GM18517 (cell line): ENCODE measurements around the gene TEX53.

ENCODE experiments used
- ATAC-seq: cut with Tn5 transposase; IDR thresholded peaks from one replicate; pipeline ENCODE4 v1.9.1; 2021; ENCODE audit warnings: mild to moderate bottlenecking, moderate library complexity; ENCODE audit not compliant: unreplicated experiment

The TEX53 gene

DNA sequence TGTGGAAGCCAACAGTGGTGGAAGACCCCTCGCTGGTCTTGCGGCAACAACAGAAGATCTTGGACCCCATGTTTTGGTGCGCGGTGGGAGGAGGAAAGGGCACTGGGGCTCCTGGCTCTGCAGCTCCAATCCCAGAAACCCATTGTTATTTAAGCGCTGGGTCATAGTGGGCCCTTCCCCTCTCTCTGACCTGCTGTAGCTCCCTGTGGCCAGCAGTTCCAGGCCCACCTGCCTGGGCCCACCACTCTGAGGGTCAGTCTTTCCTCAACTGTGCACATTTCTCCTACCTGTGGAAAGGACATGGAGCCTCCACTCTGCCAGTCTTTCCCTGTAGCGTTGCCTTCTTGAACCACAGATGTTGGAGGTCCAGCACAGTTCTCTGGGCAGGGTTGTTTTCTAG is at the start of gene TEX53:
Gene TEX53, minus strand, starts transcription at position 101 of the 400 bp plus-strand sequence. Its CDS starts 31 bp downstream, at position 70.
- no peak for ATAC-seq

DNA sequence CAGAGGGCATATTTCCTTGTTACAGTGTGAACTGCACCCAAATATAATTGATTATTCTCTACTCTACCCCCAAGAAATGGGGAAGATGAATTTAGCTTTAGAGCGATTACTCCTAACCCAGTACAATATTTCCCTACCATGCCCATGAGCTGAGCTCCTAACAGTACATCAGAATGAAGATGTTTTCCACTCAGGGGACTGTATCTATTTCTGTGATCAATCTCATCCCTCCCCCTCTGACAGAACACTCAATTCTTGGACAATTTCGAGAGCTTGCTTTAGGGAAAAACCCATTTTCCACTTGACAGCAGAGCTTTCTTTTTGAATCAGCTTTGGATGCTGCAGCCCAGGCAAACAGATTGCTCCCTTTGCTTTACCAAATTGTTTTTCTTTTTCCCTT is 49.1 kb upstream of the TEX53 start:
- ATAC-seq, result no peak

DNA sequence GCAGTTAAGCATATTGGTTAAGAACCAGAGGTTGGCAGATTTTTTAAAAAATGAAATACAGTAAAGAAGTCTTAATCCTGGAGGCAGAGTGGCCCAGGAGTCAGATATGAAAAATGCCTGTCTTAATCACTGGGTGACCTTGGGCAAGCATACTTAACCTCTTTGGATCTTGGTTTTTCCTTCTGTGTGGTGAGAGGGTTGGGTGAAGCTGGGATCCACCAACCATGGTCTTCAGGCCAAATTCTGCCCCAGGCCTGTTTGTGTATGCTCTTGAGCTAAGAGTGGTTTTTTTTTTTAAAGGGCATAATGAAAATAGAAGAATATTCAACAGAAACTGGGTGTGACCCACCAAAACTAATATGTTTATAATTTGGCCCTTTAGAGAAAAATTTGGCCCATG is 44.4 kb upstream of the TEX53 start:
- no peak for ATAC-seq

DNA sequence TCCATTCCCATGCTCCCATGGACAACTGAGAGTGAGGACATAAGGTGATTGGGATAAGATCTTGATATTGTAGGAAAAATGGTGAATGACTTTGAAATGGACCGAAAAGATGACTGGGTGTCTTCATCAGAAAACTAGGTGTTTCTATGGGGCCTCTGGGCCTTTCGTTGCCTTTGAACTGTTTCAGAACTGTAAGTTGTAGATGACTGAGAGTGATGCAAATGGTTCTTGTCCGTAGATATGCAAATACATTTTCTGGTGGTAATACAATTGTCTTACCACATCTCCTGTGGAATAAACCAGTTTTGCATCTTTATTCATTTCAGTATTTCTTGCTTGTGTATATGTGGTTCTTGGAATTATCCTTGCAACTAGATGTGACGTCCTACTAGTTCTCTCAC is 40.3 kb upstream of the TEX53 start:
- no peak for ATAC-seq

DNA sequence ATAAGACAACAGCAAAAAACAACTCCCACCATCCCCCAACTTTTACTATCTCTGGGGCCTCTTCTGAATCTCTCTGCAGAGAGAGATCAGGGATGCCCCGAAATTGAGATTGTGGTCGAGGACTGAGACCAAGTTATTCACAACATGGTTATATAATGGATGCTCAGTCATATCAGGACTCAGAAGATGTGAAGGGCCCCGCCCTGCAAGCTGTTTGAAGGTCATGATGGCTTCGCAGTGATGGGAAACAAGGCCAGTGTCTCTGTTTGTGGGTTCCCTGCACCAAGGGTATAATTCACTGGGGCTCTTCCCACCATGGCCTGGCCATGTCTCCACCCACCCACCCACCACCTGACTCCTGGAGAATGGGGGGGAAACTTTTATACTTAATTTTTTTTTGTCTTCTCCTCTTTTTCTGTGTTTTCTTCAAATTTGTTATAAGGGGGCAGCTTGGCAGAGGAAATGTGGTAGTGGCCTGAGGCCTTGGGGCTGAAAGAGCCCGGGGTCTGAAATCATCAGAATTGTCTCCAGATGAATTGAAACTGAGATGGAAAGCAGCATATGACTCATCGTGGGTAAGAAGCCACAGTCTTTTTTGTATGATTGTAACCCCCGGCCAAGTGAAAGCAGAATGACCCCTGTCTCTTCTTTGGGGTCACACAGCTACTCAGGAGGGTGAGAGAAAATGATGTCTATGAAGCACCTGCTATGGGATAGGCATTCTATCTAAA is 39.4 kb upstream of the TEX53 start:
- ATAC-seq, result peak; percentile 77

DNA sequence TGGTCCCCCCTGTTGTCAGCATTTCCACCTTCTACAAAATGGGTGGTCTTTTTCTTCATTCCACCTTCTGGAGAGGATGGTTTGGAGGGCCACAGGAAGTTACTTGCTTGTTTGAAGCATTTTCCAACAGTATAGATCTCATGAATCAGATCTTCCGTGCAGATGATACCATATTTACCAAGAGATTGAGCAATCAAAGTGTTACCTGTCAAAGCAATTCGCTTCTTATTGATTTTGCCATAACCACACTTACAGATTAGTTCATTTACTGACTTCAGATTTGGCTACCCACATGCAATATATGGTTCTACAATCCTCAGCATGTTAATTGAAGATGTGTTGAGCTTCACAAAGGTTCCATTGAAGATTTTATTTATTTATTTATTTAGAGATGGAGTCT is 38.3 kb upstream of the TEX53 start:
- ATAC-seq, result no peak

DNA sequence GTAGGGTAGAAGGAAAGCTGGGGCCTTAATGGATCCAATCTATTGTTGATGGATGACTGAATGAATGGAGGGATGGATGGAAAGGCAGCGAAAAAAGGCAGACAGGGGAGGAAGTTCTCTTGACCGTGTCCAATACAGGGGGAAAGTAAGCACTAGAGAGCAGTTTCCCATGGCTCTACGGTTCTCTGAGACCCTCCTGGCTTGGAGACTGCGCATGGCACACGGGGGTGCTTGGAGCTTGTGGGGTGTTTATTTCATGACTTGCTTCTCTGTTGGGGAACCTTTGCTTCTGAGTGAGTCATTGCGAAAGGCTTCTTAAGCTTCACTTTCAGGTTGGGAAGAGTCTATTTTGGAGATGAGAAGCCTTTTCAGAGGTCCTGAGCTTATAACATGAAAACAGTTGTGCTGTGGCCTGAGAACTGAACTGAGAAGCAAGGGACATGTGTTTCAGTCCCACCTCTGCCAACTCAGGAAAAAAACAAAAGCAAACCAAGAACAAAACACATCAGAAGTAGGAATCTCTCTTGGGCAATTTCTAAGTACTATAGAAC is 37.2 kb upstream of the TEX53 start:
- ATAC-seq, result no peak

DNA sequence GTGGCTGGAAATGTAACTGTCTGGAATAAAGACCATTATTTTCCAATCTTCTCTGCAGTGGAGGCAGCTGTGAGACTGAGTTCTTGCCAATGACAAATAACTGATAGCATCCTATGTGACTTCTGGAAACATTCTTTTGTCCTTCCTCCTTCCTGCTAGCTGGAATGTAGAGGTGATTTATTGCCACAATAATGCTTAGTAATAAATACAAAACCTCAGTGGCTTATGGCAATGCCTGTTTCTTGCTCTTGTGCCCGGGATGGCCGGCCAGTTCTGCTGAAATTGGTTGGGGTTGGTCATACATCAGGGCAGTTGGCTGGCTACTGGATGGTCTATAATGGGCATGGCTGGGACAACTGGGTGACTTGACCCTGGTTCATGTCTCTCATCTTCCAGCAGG is 36.5 kb upstream of the TEX53 start:
- no peak for ATAC-seq

DNA sequence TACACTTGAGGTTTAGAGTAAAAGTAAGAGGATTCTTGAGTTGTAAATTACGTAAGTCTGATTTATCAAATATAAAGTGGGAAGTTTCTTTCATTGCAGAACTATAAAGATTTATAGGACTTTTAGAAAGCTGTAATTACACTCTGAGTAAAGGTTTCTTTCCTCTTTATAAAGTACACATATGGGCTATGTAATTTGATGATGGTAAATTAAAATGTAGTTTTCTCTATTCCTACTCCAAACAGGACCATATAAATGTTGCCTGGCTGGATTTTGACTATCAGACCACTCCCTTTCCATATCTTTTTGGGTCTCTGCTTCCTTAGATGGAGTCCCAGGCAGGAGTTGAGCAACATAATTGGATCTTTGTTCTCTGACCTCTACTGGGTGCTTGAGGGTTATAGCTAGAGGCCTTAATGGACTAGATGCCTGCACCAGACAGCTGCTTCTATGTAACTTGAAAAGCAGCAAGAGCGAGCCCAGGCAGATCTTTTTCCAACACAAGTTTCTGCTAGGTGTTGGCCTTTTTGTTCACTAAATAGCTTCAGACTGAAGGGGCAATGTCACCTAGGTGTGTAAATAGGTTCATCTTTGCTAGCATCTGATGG is 35.7 kb upstream of the TEX53 start:
- no peak for ATAC-seq

DNA sequence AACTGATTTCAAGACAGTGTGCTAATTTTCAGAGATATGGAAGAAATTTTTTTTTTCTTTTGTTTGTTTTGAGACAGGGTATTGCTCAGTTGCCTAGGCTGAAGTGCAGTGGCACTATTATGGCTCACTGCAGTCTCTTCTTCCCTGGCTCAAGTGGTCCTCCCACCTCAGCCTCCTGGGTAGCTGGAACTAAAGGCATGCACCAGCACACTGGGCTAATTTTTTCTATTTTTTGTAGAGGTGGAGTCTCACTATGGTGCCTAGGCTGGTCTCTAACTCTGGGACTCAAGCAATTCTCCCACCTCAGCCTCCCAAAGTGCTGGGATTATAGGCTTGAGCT is 34.3 kb upstream of the TEX53 start:
- no peak for ATAC-seq

DNA sequence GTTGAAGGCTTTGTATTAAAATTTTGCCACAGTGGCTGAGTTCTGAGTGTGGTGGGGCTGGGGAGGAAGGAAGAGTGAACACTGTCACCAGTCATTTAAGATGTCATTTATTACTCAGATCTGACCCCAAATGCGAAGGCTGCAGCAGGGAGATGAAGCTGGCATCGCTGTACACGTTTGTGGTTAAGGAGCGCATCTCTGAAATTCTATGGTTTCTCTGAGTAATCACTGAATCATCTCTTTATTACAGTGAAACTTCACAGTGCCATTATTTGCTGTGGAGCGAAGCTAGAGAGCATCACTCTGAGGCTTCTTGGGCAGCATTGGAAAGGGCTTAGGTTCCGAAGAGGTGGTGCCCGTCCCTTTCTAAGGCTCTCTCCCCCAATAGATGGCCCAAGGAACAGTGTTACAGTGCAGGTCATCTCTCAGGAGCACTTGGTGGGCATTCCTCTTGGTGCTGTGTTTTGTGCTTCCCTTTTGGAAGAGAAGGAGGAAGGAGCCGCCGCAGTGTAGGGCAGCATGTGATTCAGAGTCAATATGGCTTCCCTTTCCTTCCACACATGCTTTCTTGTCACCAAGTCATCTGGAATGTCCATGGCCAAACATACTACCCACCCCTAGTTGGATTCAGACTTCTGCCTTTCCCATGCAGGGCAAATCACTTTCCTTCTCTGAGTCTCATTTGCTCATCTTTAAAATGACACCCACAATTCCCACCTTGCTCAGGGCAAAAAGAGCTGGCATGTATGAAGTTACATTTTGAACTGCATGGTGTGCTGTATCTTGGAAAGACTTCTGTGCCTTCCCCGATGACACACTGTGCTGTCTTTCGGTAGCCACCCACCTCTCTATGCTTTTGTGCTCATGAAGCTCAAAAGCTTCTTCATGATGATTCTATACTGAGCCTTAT is 33.7 kb upstream of the TEX53 start:
- peak; percentile 66 for ATAC-seq

DNA sequence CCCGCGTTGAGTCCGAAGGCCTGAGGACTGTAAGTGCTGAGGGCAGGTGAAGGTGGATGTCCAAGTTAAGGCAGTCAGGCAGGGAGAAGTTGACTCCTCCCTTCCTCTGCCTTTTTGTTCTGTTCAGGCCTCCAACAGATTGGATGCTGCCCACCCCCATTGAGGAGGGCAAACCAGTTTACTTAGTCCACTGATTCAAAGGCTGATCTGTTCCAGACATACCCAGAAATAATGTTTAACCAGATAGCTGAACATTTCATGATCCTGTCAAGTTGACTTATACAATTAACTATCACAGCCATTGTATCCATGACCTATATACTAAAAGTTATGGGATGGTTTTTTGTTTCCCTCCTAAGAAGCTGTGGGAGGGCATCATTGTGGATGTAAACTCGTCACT is 32.7 kb upstream of the TEX53 start:
- ATAC-seq, result no peak

DNA sequence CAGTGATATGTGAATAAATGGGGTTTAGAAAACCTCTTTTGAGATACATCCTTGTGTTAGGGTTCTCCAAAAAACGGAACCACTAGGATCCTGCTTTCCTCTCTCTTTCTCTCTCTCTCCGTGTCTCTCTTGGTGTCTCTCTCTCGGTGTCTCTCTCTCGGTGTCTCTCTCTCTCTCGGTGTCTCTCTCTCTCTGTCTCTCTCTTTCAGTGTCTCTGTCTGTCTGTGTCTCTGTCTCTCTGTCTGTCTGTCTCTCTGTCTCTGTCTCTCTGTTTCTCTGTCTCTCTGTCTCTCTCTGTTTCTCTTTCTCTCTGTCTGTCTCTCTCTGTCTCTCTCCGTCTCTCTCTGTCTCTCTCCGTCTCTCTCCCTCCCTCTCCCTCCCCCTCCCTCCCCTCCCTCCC is 32.2 kb upstream of the TEX53 start:
- ATAC-seq, result no peak

DNA sequence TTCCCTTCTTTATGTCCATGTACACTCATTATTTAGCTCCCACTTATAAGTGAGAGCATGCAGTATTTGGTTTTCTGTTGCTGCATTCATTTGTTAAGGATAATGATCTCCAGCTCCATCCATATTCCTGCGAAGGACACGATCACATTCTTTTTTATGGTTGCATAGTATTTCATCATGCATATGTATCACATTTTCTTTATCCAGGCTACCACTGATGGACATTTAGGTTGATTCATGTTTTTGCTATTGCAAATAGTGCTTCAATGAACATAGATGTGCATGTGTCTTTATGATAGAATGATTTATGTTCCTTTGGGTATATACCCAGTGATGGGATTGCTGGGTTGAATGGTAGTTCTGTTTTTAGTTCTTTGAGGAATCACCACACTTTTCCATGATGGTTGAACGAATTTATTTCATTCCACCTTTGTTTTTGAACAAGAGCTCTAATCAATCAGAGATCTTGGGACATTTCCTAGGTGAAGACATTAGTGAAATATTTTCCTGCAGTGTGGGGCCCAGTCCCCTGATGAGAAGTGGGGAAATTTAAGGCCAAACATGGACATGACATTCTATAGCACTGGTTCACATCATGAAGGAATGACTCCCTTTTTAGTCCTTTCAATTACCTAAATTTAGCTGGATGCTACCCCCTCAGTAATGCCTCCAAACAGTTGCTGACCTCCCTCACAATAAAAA is 31.5 kb upstream of the TEX53 start:
- no peak for ATAC-seq

DNA sequence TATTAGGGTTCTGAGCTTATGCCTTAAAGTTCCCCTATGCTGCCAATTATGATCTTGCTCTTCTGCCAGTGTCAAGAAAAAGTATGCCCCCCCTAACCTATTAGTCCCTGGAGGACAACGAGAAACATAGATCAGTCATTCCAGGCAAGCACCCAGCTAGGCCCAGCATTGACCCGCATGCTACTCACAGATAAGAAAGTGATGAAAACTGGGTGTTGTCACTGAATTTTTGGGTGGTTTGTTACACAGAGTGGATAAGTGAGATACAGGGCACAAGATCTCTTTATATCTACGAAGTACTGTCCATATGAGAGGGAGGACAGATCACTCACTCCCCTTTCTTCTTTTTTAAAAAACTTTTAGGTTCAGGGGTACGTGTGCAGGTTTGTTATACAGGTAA is 30.8 kb upstream of the TEX53 start:
- ATAC-seq, result no peak

DNA sequence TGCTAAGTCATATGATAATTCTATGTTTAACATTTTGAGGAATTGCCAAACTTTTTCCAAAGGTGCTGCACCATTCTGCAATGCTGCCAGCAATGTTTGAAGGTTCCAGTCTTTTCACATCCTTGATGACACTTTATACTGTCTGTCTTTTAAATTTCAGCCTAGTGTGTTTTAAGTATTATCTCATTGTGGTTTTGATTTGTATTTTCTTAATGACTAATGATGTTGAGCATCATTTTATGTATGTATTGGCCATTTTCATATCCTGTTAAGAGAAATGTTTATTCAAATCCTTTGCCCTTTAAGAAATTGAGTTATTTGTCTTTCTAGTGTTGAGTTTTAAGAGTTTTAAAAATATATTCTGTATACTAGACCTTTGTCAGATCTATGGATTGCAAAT is 29.4 kb upstream of the TEX53 start:
- ATAC-seq, result no peak

DNA sequence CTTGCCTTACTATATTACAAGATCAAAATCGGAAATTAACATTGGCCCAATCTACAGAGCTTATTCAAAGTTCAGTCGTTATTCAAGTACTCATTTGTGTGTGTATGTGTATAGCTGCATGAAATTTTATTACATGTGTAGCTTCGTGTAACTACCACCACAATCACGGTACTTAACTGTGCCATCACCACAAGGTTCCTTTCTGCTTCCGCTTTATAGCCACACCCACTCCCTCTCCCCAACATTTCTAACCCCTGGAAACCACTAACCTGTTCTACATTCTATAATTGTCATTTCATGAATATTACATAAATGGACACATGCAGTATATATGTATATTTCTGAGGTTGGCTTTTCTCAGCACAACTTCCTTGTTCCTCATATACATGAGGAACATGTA is 28.3 kb upstream of the TEX53 start:
- ATAC-seq, result no peak

DNA sequence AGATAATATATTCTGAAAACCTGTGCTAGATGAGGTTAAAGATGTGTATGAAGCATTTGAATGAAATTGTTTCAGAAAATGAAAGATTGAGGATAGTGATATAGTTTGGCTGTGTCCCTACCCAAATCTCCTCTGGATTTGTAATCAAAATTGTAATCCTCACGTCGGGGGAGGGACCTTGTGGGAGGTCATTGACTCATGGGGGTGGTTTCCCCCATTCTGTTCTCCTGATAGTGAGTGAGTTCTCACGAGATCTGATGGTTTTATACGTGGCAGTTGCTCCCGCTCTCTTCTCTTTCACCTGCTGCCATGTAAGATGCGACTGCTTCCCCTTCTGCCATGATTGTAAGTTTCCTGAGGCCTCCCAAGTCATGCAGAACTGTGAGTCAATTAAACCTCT is 26.4 kb upstream of the TEX53 start:
- no peak for ATAC-seq

DNA sequence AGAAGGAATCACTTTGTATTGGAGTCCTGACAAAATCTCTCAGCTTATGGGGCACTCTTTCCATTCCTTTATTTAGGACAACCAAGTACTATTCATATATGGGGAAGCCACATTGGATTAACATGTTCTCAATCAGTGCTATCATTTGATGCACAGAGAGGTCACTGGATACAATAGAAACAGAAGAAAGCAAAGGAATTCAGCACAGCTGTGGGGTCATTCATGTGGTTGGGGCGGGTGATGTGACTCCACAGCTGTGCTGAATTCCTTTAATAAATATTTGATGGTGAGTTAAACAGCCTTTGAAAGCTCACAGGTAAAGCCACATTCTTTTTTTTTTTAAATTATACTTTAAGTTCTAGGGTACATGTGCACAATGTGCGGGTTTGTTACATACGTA is 25.2 kb upstream of the TEX53 start:
- ATAC-seq, result no peak

DNA sequence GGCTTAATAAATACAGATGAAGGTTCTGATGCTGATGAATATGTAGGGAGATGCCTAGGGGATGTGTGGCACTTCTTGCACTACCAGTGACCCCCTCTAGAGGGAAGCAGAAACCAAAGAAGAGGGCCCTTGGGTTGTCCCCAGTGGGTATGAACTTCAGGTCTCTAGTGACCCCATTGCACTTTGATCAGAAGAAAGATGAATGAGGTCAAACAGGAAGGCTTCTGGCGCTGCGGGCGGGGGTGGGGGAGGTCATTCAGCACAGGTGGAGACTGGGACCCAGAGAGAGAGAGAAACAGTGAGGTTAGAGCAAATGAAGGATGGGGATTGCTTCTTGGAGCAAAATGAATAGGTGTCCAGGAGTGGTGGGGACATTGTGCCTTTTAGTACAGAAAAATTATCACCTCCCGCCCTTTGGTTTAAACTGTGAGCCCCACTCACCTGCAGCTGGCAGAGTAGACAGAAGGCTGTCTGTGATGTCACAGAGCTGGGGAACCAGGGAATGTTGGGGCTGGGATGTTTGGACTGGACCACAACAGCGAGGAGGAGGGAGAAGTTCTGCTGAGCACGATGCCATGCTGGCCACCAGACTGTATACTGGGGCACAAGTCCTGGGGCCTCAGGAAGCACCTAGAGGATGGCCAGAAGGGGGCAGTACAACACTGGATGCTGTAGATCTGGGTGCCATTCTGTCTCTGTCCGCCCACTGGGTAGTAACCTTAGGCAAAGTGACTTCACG is 24.2 kb upstream of the TEX53 start, which contains the start of gene TEX48:
Gene TEX48, minus strand, starts transcription at position 599 of the 739 bp plus-strand sequence. CDS start 10,469 bp downstream, outside the sequence.
- ATAC-seq, result peak; percentile 87
